A673 (cell line): ENCODE measurements around the gene AMY2B. TPM values are rescaled to one million over a fixed set of nuclear protein-coding genes. Genes with fewer than 3 reads are reported as not detected.
"Not testable (repeated sequence)": the region's sequence is repeated elsewhere in the genome, so short reads cannot be mapped to it uniquely, and the experiment has no call there.

Experiments used
- BruUV-seq: library from RNA; stranded (reverse); fragments of 400-500 nt; replicated peaks from 2 replicates; lab custom pipeline; 2021; lab: Mats Ljungman, UMichigan
- CTCF ChIA-PET: fragments of 300-600 bp; sonication (Branson Sonifier 250); formaldehyde crosslinking; loops from one replicate; lab custom pipeline; 2022; ENCODE audit warnings: antibody characterized with exemption; lab: Charles Lee
- POLR2A ChIA-PET: fragments of 300-600 bp; sonication (Branson Sonifier 250); formaldehyde crosslinking; loops from one replicate; lab custom pipeline; 2022; ENCODE audit warnings: antibody characterized with exemption; ENCODE audit not compliant: low non-redundant PET; lab: Charles Lee
- DNase-seq: peaks from one replicate; pipeline ENCODE4 v3.0.0-alpha.2; 2015; ENCODE audit warnings: low spot score
- H3K27ac ChIP-seq: fragments of 200-600 bp; sonication (generic); 2 replicates; pipeline ENCODE4 v1.5.1; 2016; ENCODE audit warnings: mixed run types, low read depth, mild to moderate bottlenecking, mixed read lengths, antibody characterized with exemption, low read length; ENCODE audit not compliant: poor library complexity, severe bottlenecking
- H3K27me3 ChIP-seq: fragments of 200-600 bp; sonication (generic); replicated peaks from 2 replicates; pipeline ENCODE4 v1.6.1; 2017; ENCODE audit warnings: mixed run types, low read depth, mild to moderate bottlenecking, mixed read lengths, antibody characterized with exemption, low read length; ENCODE audit not compliant: insufficient read depth, poor library complexity
- H3K36me3 ChIP-seq: fragments of 200-600 bp; sonication (generic); 2 replicates; pipeline ENCODE4 v1.6.1; 2016; ENCODE audit warnings: mixed run types, mild to moderate bottlenecking, mixed read lengths, antibody characterized with exemption, low read length; ENCODE audit not compliant: insufficient read depth, poor library complexity, severe bottlenecking
- H3K4me1 ChIP-seq: fragments of 200-600 bp; sonication (generic); 2 replicates; pipeline ENCODE4 v1.6.1; 2017; ENCODE audit warnings: mixed run types, mild to moderate bottlenecking, mixed read lengths, antibody characterized with exemption, low read length; ENCODE audit not compliant: insufficient read depth, poor library complexity, severe bottlenecking
- H3K4me3 ChIP-seq: fragments of 200-600 bp; sonication (generic); 2 replicates; pipeline ENCODE4 v1.5.1; 2016; ENCODE audit warnings: low read depth, mixed run types, mild to moderate bottlenecking, mixed read lengths, low read length; ENCODE audit not compliant: poor library complexity, severe bottlenecking
- H3K9me3 ChIP-seq: fragments of 200-600 bp; sonication (generic); 2 replicates; pipeline ENCODE4 v1.6.1; 2016; ENCODE audit warnings: mixed run types, low read depth, mild to moderate bottlenecking, mixed read lengths, antibody characterized with exemption, low read length; ENCODE audit not compliant: poor library complexity, severe bottlenecking
- CTCF ChIP-seq: fragments of 300-800, 200-600 bp; sonication (generic); conservative IDR thresholded peaks from 2 replicates; pipeline ENCODE4 v1.5.1; 2017; ENCODE audit warnings: low read depth, mild to moderate bottlenecking, antibody characterized with exemption, low read length, moderate library complexity, mixed read lengths
- EZH2 ChIP-seq: fragments of 200-600 bp; sonication (generic); IDR thresholded peaks from 2 replicates; pipeline ENCODE4 v1.6.1; 2017; ENCODE audit warnings: borderline replicate concordance, low read depth, mild to moderate bottlenecking, mixed read lengths, antibody characterized with exemption, low read length; ENCODE audit not compliant: poor library complexity, severe bottlenecking
- intact Hi-C: fragments of 100-400 bp; cut with micrococcal nuclease; formaldehyde crosslinking; loops from one replicate; pipeline ENCODE4 v1.10.0; 2022; ENCODE audit not compliant: unreplicated experiment
- total RNA-seq: library from RNA; stranded (reverse); gene quantifications from 2 replicates; pipeline ENCODE4 v1.2.3, GENCODE V29; 2021

Gene AMY2B
- total RNA-seq, 1 experiment from 2014 or later, result 1.4 TPM

GRCh38 chr1:103582464-103582863, 11.1 kb downstream of the AMY2B start:
- intact Hi-C loops, result no loop called here
- CTCF ChIA-PET, result no interaction called here
- Histone ChIP-seq H3K36me3 (no peaks in the 10 kb centered on the region), H3K9me3 (peaks cover 4% of the 10 kb centered on the region), H3K27me3 (no peaks in the 10 kb centered on the region), H3K4me3 (no peak overlapping the region), H3K27ac (no peak overlapping the region), H3K4me1 (peaks cover 12% of the 10 kb centered on the region)
- DNase-seq, result no peak
- no TSS peak for BruUV-seq
- TF ChIP-seq CTCF, result no peak
- TF ChIP-seq EZH2, result no peak
- POLR2A ChIA-PET, result no interaction called here

GRCh38 chr1:103583887-103584286, 12.5 kb downstream of the AMY2B start:
- no peak overlapping the region for H3K4me3 ChIP-seq
- H3K27me3 ChIP-seq, result no peaks in the 10 kb centered on the region
- peaks cover 14% of the 10 kb centered on the region for H3K9me3 ChIP-seq
- no peak for DNase-seq
- H3K36me3 ChIP-seq, result no peaks in the 10 kb centered on the region
- ChIA-PET POLR2A (no interaction called here), CTCF (no interaction called here)
- TF ChIP-seq EZH2 (no peak), CTCF (no peak)
- no TSS peak for BruUV-seq
- H3K4me1 ChIP-seq, result peaks cover 12% of the 10 kb centered on the region
- H3K27ac ChIP-seq, result no peak overlapping the region
- intact Hi-C loops, result no loop called here

GRCh38 chr1:103584537-103584936, 13.1 kb downstream of the AMY2B start:
- BruUV-seq, result no TSS peak
- Histone ChIP-seq H3K4me3 (no peak overlapping the region), H3K9me3 (peaks cover 14% of the 10 kb centered on the region), H3K27ac (no peak overlapping the region), H3K4me1 (peaks cover 12% of the 10 kb centered on the region), H3K27me3 (no peaks in the 10 kb centered on the region), H3K36me3 (no peaks in the 10 kb centered on the region)
- CTCF ChIA-PET, result no interaction called here
- no peak for TF ChIP-seq EZH2
- no peak for TF ChIP-seq CTCF
- DNase-seq, result no peak
- POLR2A ChIA-PET, result no interaction called here
- intact Hi-C loops, result no loop called here

- intact Hi-C loops, H3K4me3 ChIP-seq, CTCF ChIA-PET, H3K4me1 ChIP-seq, BruUV-seq, H3K27ac ChIP-seq, DNase-seq, H3K9me3 ChIP-seq, POLR2A ChIA-PET, H3K36me3 ChIP-seq, H3K27me3 ChIP-seq: not testable (repeated sequence)
These were observed 31.4 kb downstream of the AMY2B start for GRCh38 chr1:103602740-103603139.
